Kidney epithelial cell (primary cell): ENCODE measurements around the gene COA3. TPM values are rescaled to one million over a fixed set of nuclear protein-coding genes. Genes with fewer than 3 reads are reported as not detected.

Source experiments
- DNase-seq: peaks from one replicate; pipeline ENCODE4 v3.0.0-alpha.2; 2010; ENCODE audit warnings: low read depth
- H3K27me3 ChIP-seq: 2 replicates; pipeline ENCODE4 v1.6.0; 2011; ENCODE audit warnings: low read length; ENCODE audit not compliant: control insufficient read depth, insufficient read depth
- H3K36me3 ChIP-seq: 2 replicates; pipeline ENCODE4 v1.5.1; 2011; ENCODE audit warnings: low read length; ENCODE audit not compliant: control insufficient read depth, insufficient read depth
- H3K4me3 ChIP-seq: 2 replicates; pipeline ENCODE4 v1.5.1; 2011; ENCODE audit warnings: low read depth, mild to moderate bottlenecking, control low read depth, low read length
- total RNA-seq: library from RNA; depleted of rRNA; stranded (reverse); fragments of >200 nt; gene quantifications from 2 replicates; pipeline ENCODE4 v1.2.3, GENCODE V29; 2015
- TF ChIP-seq, protein P1 (sequence below): IDR thresholded peaks from 2 replicates; pipeline ENCODE4 v1.5.1; 2011; ENCODE audit warnings: mild to moderate bottlenecking, moderate library complexity, low read length, control low read depth, inconsistent platforms; ENCODE audit not compliant: insufficient read depth, poor library complexity, severe bottlenecking

The COA3 gene
- 48.3 and 49.4 TPM in 2 replicates for total RNA-seq

DNA sequence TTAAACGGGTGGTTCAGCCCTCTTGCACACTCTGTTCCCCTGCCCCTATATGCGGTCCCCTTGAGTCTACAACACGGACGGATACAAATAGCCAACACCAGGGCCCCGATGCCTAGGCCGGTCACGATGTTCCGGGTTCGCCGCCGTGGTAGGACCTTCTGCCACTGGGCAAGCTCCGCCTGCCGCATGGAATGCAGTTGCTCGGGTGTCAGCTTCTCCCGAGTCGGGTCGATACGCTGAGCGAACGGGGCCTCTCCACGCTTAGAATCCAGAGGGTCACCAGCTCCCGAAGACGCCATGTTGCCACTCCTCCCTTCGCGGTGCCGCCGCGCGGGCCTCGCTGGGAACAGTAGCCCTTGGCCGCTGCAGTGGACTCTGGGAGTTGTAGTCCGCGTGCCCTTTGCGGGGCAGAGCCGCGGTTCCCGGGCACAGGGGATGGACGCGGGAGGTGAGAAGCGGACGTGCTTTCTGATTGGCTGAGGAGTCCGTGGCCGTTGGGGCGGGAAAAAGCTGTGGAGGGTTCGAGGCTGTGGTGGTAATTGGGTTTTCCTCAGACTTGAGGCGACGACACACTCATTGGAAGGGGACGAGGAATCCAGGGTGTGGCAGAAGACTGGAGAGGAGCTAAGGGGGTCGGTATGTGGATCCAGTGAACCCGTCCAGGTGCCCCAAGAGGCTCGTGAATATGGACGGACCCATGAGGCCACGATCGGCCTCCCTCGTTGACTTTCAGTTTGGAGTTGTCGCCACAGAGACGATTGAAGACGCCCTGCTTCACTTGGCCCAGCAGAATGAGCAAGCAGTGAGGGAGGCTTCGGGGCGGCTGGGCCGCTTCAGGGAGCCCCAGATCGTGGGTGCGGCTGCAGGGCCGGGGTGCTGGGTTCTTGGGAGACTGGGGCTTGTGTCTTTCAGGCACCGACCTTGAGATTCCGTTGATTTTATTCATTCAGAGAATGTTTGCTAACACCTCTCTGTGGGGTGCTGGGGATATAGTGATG, at the start of gene COA3, which contains the start of gene CNTD1:
TSS of gene COA3 (minus strand) at position 322 of the 998 bp plus-strand sequence. CDS start at position 299, 23 bp downstream.
TSS of gene CNTD1 (plus strand) at position 479 of the 998 bp plus-strand sequence. CDS start at position 686, 207 bp downstream.
- H3K4me3 ChIP-seq: peak within 1 kb of the TSS; percentile 87
- no peaks in the 10 kb centered on the region for H3K27me3 ChIP-seq
- DNase-seq: no peak
- H3K36me3 ChIP-seq: peaks cover 1% of the 10 kb centered on the region
- TF ChIP-seq, protein P1, sequence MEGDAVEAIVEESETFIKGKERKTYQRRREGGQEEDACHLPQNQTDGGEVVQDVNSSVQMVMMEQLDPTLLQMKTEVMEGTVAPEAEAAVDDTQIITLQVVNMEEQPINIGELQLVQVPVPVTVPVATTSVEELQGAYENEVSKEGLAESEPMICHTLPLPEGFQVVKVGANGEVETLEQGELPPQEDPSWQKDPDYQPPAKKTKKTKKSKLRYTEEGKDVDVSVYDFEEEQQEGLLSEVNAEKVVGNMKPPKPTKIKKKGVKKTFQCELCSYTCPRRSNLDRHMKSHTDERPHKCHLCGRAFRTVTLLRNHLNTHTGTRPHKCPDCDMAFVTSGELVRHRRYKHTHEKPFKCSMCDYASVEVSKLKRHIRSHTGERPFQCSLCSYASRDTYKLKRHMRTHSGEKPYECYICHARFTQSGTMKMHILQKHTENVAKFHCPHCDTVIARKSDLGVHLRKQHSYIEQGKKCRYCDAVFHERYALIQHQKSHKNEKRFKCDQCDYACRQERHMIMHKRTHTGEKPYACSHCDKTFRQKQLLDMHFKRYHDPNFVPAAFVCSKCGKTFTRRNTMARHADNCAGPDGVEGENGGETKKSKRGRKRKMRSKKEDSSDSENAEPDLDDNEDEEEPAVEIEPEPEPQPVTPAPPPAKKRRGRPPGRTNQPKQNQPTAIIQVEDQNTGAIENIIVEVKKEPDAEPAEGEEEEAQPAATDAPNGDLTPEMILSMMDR: no peak

GRCh38 chr17:42848093-42848492, 49.6 kb upstream of the COA3 start:
- TF ChIP-seq, protein P1: no peak
- no peak for DNase-seq
- Histone ChIP-seq H3K27me3 (no peaks in the 10 kb centered on the region), H3K36me3 (no peaks in the 10 kb centered on the region), H3K4me3 (no peak overlapping the region)

GRCh38 chr17:42846594-42847280, 48.2 kb upstream of the COA3 start:
- TF ChIP-seq, protein P1: no peak
- Histone ChIP-seq H3K36me3 (peaks cover 1% of the 10 kb centered on the region), H3K27me3 (no peaks in the 10 kb centered on the region), H3K4me3 (no peak overlapping the region)
- no peak for DNase-seq

GRCh38 chr17:42845918-42846593, 47.6 kb upstream of the COA3 start:
- no peaks in the 10 kb centered on the region for H3K27me3 ChIP-seq
- TF ChIP-seq, protein P1: no peak
- peaks cover 1% of the 10 kb centered on the region for H3K36me3 ChIP-seq
- no peak overlapping the region for H3K4me3 ChIP-seq
- no peak for DNase-seq

GRCh38 chr17:42845556-42845917, 47.0 kb upstream of the COA3 start:
- no peak for DNase-seq
- TF ChIP-seq, protein P1: no peak
- Histone ChIP-seq H3K36me3 (peaks cover 1% of the 10 kb centered on the region), H3K27me3 (no peaks in the 10 kb centered on the region), H3K4me3 (no peak overlapping the region)
